ENCODE data around the gene DOK6. TPM values are rescaled to one million over a fixed set of nuclear protein-coding genes. Genes with fewer than 3 reads are reported as not detected.

The DOK6 gene
- total RNA-seq, 1 donor from 2014 or later: 0.06 TPM

DNA sequence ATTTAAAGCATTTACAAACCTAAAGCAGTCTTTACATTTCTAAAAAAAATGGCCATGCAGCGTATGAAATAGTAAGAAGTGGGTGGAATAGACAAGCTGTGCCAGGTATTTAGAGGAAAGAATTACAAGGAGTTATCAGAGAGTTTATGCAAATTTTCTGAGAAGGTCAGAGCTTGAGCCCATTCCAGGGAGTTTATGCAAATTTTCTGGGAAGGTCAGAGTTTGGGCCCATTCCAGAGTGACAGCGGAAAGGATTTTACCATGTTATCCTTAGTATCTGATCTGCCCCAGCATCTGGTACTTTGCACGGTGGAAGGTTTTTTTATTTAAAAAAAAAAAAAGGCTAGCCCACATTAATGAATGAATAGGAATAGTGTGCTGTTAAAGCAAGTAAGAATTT lies 1.4 kb upstream of the DOK6 start:
- no peak overlapping the region for H3K4me3 ChIP-seq (ENCODE audit: low read depth, low read length)
- TF ChIP-seq, protein P1, sequence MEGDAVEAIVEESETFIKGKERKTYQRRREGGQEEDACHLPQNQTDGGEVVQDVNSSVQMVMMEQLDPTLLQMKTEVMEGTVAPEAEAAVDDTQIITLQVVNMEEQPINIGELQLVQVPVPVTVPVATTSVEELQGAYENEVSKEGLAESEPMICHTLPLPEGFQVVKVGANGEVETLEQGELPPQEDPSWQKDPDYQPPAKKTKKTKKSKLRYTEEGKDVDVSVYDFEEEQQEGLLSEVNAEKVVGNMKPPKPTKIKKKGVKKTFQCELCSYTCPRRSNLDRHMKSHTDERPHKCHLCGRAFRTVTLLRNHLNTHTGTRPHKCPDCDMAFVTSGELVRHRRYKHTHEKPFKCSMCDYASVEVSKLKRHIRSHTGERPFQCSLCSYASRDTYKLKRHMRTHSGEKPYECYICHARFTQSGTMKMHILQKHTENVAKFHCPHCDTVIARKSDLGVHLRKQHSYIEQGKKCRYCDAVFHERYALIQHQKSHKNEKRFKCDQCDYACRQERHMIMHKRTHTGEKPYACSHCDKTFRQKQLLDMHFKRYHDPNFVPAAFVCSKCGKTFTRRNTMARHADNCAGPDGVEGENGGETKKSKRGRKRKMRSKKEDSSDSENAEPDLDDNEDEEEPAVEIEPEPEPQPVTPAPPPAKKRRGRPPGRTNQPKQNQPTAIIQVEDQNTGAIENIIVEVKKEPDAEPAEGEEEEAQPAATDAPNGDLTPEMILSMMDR (conservative IDR thresholded peaks at IDR 0.05; ENCODE audit: low read depth, low read length): no peak
- no peak for DNase-seq (ENCODE audit: low read depth)

DNA sequence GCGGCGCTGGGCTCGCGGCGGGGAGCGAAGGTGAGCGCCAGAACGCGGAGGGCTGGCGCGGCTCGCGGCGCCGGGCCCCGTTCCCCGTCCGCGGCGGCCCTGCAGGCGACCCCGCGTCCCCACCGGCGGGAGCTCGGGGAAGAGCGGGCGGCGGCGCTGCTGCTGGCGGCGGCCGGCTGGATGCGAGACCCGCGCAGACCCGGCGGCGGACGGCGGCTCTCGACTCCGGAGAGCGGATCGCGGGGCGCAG lies 213 bp downstream of the DOK6 start:
- DNase-seq (ENCODE audit: low read depth): no peak
- TF ChIP-seq, protein P1 (conservative IDR thresholded peaks at IDR 0.05; ENCODE audit: low read depth, low read length): no peak
- peak overlapping the region; percentile 56 for H3K4me3 ChIP-seq (ENCODE audit: low read depth, low read length)

DNA sequence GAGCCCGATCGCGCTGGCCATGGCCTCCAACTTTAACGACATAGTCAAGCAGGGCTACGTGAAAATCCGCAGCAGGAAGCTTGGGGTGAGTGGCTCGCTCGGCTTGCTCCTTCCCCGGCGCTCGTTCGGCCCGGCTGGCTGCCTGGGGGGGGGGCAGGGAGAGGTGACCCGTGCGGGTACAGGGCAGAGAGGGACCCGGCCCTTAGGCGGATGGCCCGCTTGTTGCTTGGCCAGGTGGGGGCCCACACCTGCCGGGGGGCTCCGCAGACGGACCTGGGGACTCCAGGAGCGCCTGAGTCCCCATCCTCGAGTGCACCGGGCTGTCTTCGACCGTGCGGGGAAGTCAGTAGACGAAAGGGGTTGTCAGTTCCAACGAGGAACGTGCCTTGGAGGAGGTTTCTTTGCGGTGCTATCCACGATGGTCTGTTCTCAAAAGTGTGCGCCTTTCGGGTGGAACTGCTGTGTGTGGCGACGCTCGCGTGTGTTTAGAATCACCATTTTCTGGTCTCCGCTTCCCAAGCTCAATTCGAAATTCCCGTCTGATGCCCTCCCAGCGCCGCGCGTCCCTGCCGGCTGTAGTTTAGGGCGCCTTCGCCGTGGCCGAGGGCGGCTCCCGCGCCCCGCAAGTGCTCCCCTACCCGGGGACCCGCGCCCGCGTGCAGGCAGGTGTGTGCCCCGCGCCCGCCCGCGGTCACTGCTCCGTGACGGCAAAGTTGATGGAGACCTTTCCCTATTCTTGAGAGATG lies 711 bp downstream of the DOK6 start:
- H3K4me3 ChIP-seq (ENCODE audit: low read depth, low read length): peak overlapping the region; percentile 56
- DNase-seq (ENCODE audit: low read depth): no peak
- TF ChIP-seq, protein P1 (conservative IDR thresholded peaks at IDR 0.05; ENCODE audit: low read depth, low read length): no peak

DNA sequence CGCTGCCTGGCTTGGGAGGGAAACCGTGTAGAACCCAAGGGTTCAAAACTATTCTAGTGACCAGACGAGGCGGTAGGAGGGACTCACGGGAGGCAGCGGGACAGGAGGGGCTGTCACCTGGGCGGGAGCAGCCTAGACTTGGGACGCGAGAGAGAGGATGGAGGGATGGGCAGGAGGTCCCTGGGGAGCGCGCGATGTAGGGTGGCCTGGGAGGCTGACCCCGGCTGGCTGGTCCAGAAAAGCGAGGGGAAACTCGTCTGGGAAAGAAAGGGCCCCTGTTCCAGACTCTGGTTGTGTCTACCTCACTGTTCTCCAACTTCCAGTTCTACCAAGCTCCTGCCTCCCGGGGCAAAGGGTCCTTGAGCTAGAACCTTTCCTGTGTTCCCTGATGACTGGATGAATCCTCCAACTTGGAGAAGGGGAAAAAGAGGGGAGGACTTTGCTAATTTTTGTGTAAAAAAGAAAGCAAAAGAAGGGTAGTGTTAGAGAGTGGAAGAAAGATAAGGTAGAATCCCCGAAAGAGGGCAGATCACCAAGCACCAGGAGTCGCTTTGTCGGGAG lies 1.4 kb downstream of the DOK6 start:
- peak overlapping the region; percentile 56 for H3K4me3 ChIP-seq (ENCODE audit: low read depth, low read length)
- TF ChIP-seq, protein P1 (conservative IDR thresholded peaks at IDR 0.05; ENCODE audit: low read depth, low read length): no peak
- no peak for DNase-seq (ENCODE audit: low read depth)

- DNase-seq (ENCODE audit: low read depth): no peak
- H3K4me3 ChIP-seq (ENCODE audit: low read depth, low read length): peak overlapping the region; percentile 56
- TF ChIP-seq, protein P1 (conservative IDR thresholded peaks at IDR 0.05; ENCODE audit: low read depth, low read length): no peak
Measured at GRCh38 chr18:69402533-69402989, 1.9 kb downstream of the DOK6 start.

GRCh38 chr18:69408522-69408921 lies 7.8 kb downstream of the DOK6 start:
- H3K4me3 ChIP-seq (ENCODE audit: low read depth, low read length): no peak overlapping the region
- TF ChIP-seq, protein P1 (conservative IDR thresholded peaks at IDR 0.05; ENCODE audit: low read depth, low read length): no peak
- DNase-seq (ENCODE audit: low read depth): no peak

DNA sequence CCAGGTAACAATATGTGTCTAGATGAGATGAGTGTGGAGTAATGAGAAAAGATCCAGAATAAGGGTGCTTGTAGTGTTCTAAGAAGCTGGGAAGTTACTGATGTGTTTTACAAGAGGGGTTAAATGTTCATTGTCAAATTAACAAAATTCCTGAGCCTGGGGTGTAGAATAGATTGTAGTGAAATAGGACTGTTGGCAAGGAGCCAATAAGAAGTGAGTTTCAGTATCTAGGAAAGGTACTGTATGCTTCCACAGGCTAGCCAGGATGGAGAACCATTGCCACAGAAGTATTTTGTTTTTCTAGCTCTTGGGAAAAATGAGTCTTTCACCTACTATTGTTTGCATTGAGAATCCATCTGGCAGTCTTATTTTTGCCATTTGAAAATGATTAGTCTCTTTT lies 10.5 kb downstream of the DOK6 start:
- H3K4me3 ChIP-seq (ENCODE audit: low read depth, low read length): no peak overlapping the region
- TF ChIP-seq, protein P1 (conservative IDR thresholded peaks at IDR 0.05; ENCODE audit: low read depth, low read length): no peak
- no peak for DNase-seq (ENCODE audit: low read depth)
